ENCODE data around the gene SDK2. TPM values are rescaled to one million over a fixed set of nuclear protein-coding genes. Genes with fewer than 3 reads are reported as not detected.

SDK2 gene
- total RNA-seq, 2 donors from 2014 or later, result 1.5 to 5.6 TPM

- no peak for DNase-seq (ENCODE audit: low spot score)
- Histone ChIP-seq H3K4me3 (no peak overlapping the region), H3K9me3 (no peaks in the 10 kb centered on the region), H3K36me3 (no peaks in the 10 kb centered on the region), H3K27ac (no peak overlapping the region), H3K27me3 (no peaks in the 10 kb centered on the region), H3K4me1 (no peaks in the 10 kb centered on the region)
- TF ChIP-seq CTCF (IDR thresholded peaks at IDR 0.05), result no peak
These were observed 220.4 kb downstream of the SDK2 start for GRCh38 chr17:73423806-73424205.

- no peak for TF ChIP-seq CTCF (IDR thresholded peaks at IDR 0.05)
- no peak for DNase-seq (ENCODE audit: low spot score)
- Histone ChIP-seq H3K27me3 (no peaks in the 10 kb centered on the region), H3K4me1 (no peaks in the 10 kb centered on the region), H3K36me3 (no peaks in the 10 kb centered on the region), H3K9me3 (no peaks in the 10 kb centered on the region), H3K4me3 (no peak overlapping the region), H3K27ac (no peak overlapping the region)
These were observed 221.0 kb downstream of the SDK2 start for GRCh38 chr17:73423159-73423715.

- Histone ChIP-seq H3K27me3 (no peaks in the 10 kb centered on the region), H3K4me1 (no peaks in the 10 kb centered on the region), H3K9me3 (no peaks in the 10 kb centered on the region), H3K27ac (no peak overlapping the region), H3K36me3 (no peaks in the 10 kb centered on the region), H3K4me3 (no peak overlapping the region)
- no peak for DNase-seq (ENCODE audit: low spot score)
- TF ChIP-seq CTCF (IDR thresholded peaks at IDR 0.05), result no peak
These were observed 222.1 kb downstream of the SDK2 start for GRCh38 chr17:73422121-73422520.

GRCh38 chr17:73420897-73421296, 223.3 kb downstream of the SDK2 start:
- Histone ChIP-seq H3K36me3 (no peaks in the 10 kb centered on the region), H3K27ac (no peak overlapping the region), H3K9me3 (no peaks in the 10 kb centered on the region), H3K27me3 (no peaks in the 10 kb centered on the region), H3K4me3 (no peak overlapping the region), H3K4me1 (no peaks in the 10 kb centered on the region)
- no peak for DNase-seq (ENCODE audit: low spot score)
- no peak for TF ChIP-seq CTCF (IDR thresholded peaks at IDR 0.05)

- no peak overlapping the region for H3K27ac ChIP-seq
- no peak overlapping the region for H3K4me3 ChIP-seq
- no peaks in the 10 kb centered on the region for H3K27me3 ChIP-seq
- no peak for DNase-seq (ENCODE audit: low spot score)
- no peaks in the 10 kb centered on the region for H3K36me3 ChIP-seq
- H3K4me1 ChIP-seq, result no peaks in the 10 kb centered on the region
- TF ChIP-seq CTCF (IDR thresholded peaks at IDR 0.05), result no peak
- no peaks in the 10 kb centered on the region for H3K9me3 ChIP-seq
These were observed 224.4 kb downstream of the SDK2 start for GRCh38 chr17:73419881-73420280.

GRCh38 chr17:73419051-73419450, 225.2 kb downstream of the SDK2 start:
- no peak for DNase-seq (ENCODE audit: low spot score)
- TF ChIP-seq CTCF (IDR thresholded peaks at IDR 0.05), result no peak
- Histone ChIP-seq H3K27ac (no peak overlapping the region), H3K36me3 (no peaks in the 10 kb centered on the region), H3K4me1 (no peaks in the 10 kb centered on the region), H3K27me3 (no peaks in the 10 kb centered on the region), H3K4me3 (no peak overlapping the region), H3K9me3 (no peaks in the 10 kb centered on the region)

All from right atrium auricular region (tissue), 2 donors.